HCT116 (cell line): Measurements from ENCODE around the gene ACTR6. TPM values are rescaled to one million over a fixed set of nuclear protein-coding genes. Genes with fewer than 3 reads are reported as not detected.

Experiments used
- ATAC-seq: fragments of 200-7000 bp; cut with Tn5 transposase; 2 replicates; pipeline ENCODE4 v1.9.1; 2020; ENCODE audit warnings: mild to moderate bottlenecking, moderate library complexity
- BruUV-seq: library from RNA; stranded (reverse); fragments of 400-500 nt; replicated peaks from 2 replicates; lab custom pipeline; 2021; lab: Mats Ljungman, UMichigan
- CTCF ChIA-PET: fragments of 300-600 bp; sonication (Branson Sonifier 250); formaldehyde crosslinking; loops from one replicate; lab custom pipeline; 2021; ENCODE audit warnings: antibody characterized with exemption; lab: Charles Lee
- POLR2A ChIA-PET: fragments of 300-600, 350-600 bp; sonication (Branson Sonifier 250); formaldehyde crosslinking; loops from one replicate; lab custom pipeline; 2021; ENCODE audit warnings: antibody characterized with exemption; lab: Charles Lee
- RAD21 ChIA-PET, 2 experiments: fragments of 300-600 bp; sonication (Branson Sonifier 250); formaldehyde crosslinking; loops; one replicate each; lab custom pipeline; 2023; ENCODE audit warnings: low total read pairs in 2 of 2; ENCODE audit not compliant: uncharacterized antibody in 2 of 2, unreplicated experiment in 2 of 2, low non-redundant PET in 1 of 2; lab: Charles Lee
- DNase-seq: peaks from one replicate; pipeline ENCODE4 v3.0.0-alpha.2; 2010; ENCODE audit warnings: low read depth, low spot score
- H2AFZ ChIP-seq: fragments of 200-600 bp; shearing (Covaris generic), sonication (generic); 2 replicates; pipeline ENCODE4 v1.6.1; 2017; ENCODE audit warnings: low read depth, mixed run types, mixed read lengths, antibody characterized with exemption, low read length; ENCODE audit not compliant: poor library complexity, severe bottlenecking
- H3K27ac ChIP-seq: 2 replicates; pipeline ENCODE4 v1.5.1; 2012; ENCODE audit warnings: low read depth, low read length
- H3K27me3 ChIP-seq: fragments of 200-600 bp; sonication (generic); 2 replicates; pipeline ENCODE4 v1.6.1; 2016; ENCODE audit warnings: mixed run types, low read length, mixed read lengths; ENCODE audit not compliant: insufficient read depth
- H3K36me3 ChIP-seq, 2 experiments: fragments of 200-500 bp in 1 of 2; fragments of 200-600 bp in 1 of 2; sonication (Bioruptor generic) in 1 of 2; sonication (generic) in 1 of 2; 2 replicates each; pipeline versions ENCODE4 v1.5.1 to v1.6.1; 2014 to 2016; ENCODE audit warnings: low read length in 2 of 2, inconsistent platforms in 1 of 2, mixed read lengths in 1 of 2, mixed run types in 1 of 2; ENCODE audit not compliant: insufficient read depth in 2 of 2, control insufficient read depth in 1 of 2
- H3K4me1 ChIP-seq, 2 experiments: fragments of 200-600 bp in 1 of 2; sonication (generic) in 1 of 2; 2 replicates each; pipeline versions ENCODE4 v1.5.1 to v1.6.1; 2012 to 2017; ENCODE audit warnings: low read length in 2 of 2, inconsistent platforms in 1 of 2, mild to moderate bottlenecking in 1 of 2, mixed read lengths in 1 of 2, mixed run types in 1 of 2, moderate library complexity in 1 of 2; ENCODE audit not compliant: insufficient read depth in 2 of 2, control insufficient read depth in 1 of 2
- H3K4me2 ChIP-seq: fragments of 200-600 bp; sonication (generic); 2 replicates; pipeline ENCODE4 v1.6.1; 2017; ENCODE audit warnings: mixed run types, low read length, mixed read lengths
- H3K4me3 ChIP-seq, 2 experiments: fragments of 200-600 bp in 1 of 2; sonication (generic) in 1 of 2; replicated peaks in 1 of 2; 2 replicates each; pipeline ENCODE4 v1.5.1; 2011 to 2016; ENCODE audit warnings: low read length in 2 of 2, control low read depth in 1 of 2, low read depth in 1 of 2, mild to moderate bottlenecking in 1 of 2, mixed read lengths in 1 of 2, mixed run types in 1 of 2
- H3K79me2 ChIP-seq: fragments of 200-600 bp; sonication (generic); 2 replicates; pipeline ENCODE4 v1.6.1; 2017; ENCODE audit warnings: mild to moderate bottlenecking, mixed run types, low read length, moderate library complexity, mixed read lengths; ENCODE audit not compliant: insufficient read depth
- H3K9ac ChIP-seq: fragments of 200-600 bp; sonication (generic); 2 replicates; pipeline ENCODE4 v1.6.1; 2016; ENCODE audit warnings: low read length, mixed read lengths
- H3K9me2 ChIP-seq: fragments of 200-600 bp; sonication (generic), shearing (Covaris generic); 2 replicates; pipeline ENCODE4 v1.6.1; 2017; ENCODE audit warnings: mixed run types, mild to moderate bottlenecking, moderate library complexity; ENCODE audit not compliant: insufficient read depth
- H3K9me3 ChIP-seq, 2 experiments: fragments of 200-500 bp in 1 of 2; fragments of 200-600 bp in 1 of 2; sonication (Bioruptor generic) in 1 of 2; sonication (generic) in 1 of 2; 2 replicates each; pipeline ENCODE4 v1.6.1; 2014 to 2017; ENCODE audit warnings: low read length in 2 of 2, mixed read lengths in 2 of 2, inconsistent platforms in 1 of 2, low read depth in 1 of 2, mild to moderate bottlenecking in 1 of 2, mixed run types in 1 of 2, moderate library complexity in 1 of 2; ENCODE audit not compliant: control insufficient read depth in 1 of 2, insufficient read depth in 1 of 2
- H4K20me1 ChIP-seq: fragments of 200-600 bp; sonication (generic), shearing (Covaris generic); 2 replicates; pipeline ENCODE4 v1.6.1; 2017; ENCODE audit warnings: mixed run types, mild to moderate bottlenecking, moderate library complexity; ENCODE audit not compliant: insufficient read depth
- CTCF ChIP-seq, 3 experiments: fragments of 200-600 bp in 1 of 3; sonication (generic) in 1 of 3; IDR thresholded peaks in 2 of 3; conservative IDR thresholded peaks in 1 of 3; 2 replicates each; pipeline ENCODE4 v1.5.1; 2012 to 2017; ENCODE audit warnings: low read depth in 2 of 3, low read length in 2 of 3, antibody characterized with exemption in 1 of 3, borderline replicate concordance in 1 of 3, control low read depth in 1 of 3, mild to moderate bottlenecking in 1 of 3, mixed read lengths in 1 of 3, mixed run types in 1 of 3, moderate library complexity in 1 of 3; ENCODE audit not compliant: insufficient read depth in 1 of 3
- EGR1 ChIP-seq: IDR thresholded peaks from 2 replicates; pipeline ENCODE4 v1.6.1; 2012; ENCODE audit warnings: low read depth
- EZH2phosphoT487 ChIP-seq: fragments of 200-600 bp; IDR thresholded peaks from 2 replicates; pipeline ENCODE4 v1.6.1; 2018; ENCODE audit warnings: antibody characterized with exemption, borderline replicate concordance
- MAX ChIP-seq: IDR thresholded peaks from 2 replicates; pipeline ENCODE4 v1.6.1; 2012
- POLR2A ChIP-seq: IDR thresholded peaks from 2 replicates; pipeline ENCODE4 v1.7.0; 2011; ENCODE audit warnings: borderline replicate concordance; ENCODE audit not compliant: insufficient read depth, insufficient read length; ENCODE audit errors: extremely low read depth
- SP1 ChIP-seq: IDR thresholded peaks from 2 replicates; pipeline ENCODE4 v1.6.1; 2012; ENCODE audit warnings: low read depth
- ZFX ChIP-seq: fragments of 450-650 bp; IDR thresholded peaks from 2 replicates; pipeline ENCODE4 v1.6.1; 2017
- intact Hi-C: fragments of 100-400 bp; cut with micrococcal nuclease; formaldehyde crosslinking; loops from 2 replicates; pipeline ENCODE4 v1.10.0; 2022
- total RNA-seq: library from RNA; stranded (reverse); gene quantifications from one replicate; pipeline ENCODE4 v1.2.1, GENCODE V29; 2021; ENCODE audit not compliant: unreplicated experiment

Gene ACTR6
- total RNA-seq, 1 experiment from 2014 or later: 40.4 TPM

- no peak for DNase-seq
- ChIA-PET RAD21 (no interaction called here), CTCF (no interaction called here), POLR2A (no interaction called here)
- intact Hi-C loops: no loop called here
- Histone ChIP-seq H3K9me3 (no peaks in the 10 kb centered on the region), H3K9me2 (no peaks in the 10 kb centered on the region), H2AFZ (no peak overlapping the region), H3K4me1 (no peaks in the 10 kb centered on the region), H3K9ac (no peak overlapping the region), H3K27me3 (no peaks in the 10 kb centered on the region), H3K4me3 (no peak overlapping the region), H3K4me2 (no peak overlapping the region), H4K20me1 (no peaks in the 10 kb centered on the region), H3K27ac (no peak overlapping the region), H3K79me2 (no peaks in the 10 kb centered on the region), H3K36me3 (peaks cover 14 to 24% of the 10 kb centered on the region in 2 experiments; a peak in 3 of 4 replicates)
- no peak for ATAC-seq
- no TSS peak for BruUV-seq
- TF ChIP-seq SP1 (no peak), CTCF (IDR thresholded peaks at IDR 0.05 in 2 of 3, conservative IDR thresholded peaks at IDR 0.05 in 1 of 3; ENCODE audit: borderline replicate concordance in 1 of 3, insufficient read depth in 1 of 3, low read depth in 2 of 3, low read length in 2 of 3) (no peak), EZH2phosphoT487 (no peak)
Measured at GRCh38 chr12:100211698-100212097, 11.1 kb downstream of the ACTR6 start.

GRCh38 chr12:100213016-100213891 is 12.6 kb downstream of the ACTR6 start:
- ATAC-seq (no peak), DNase-seq (no peak)
- ChIA-PET RAD21 (no interaction called here), POLR2A (no interaction called here), CTCF (interaction anchor here (1.1 to 1.2 kb wide), 2 partner anchors 16 to 22 kb away, joined by 3 to 4 read pairs; no protein-coding TSS in a partner anchor)
- Histone ChIP-seq H3K9ac (no peak overlapping the region), H4K20me1 (no peaks in the 10 kb centered on the region), H3K9me2 (no peaks in the 10 kb centered on the region), H3K79me2 (no peaks in the 10 kb centered on the region), H3K9me3 (no peaks in the 10 kb centered on the region), H2AFZ (no peak overlapping the region), H3K4me1 (no peaks in the 10 kb centered on the region), H3K4me2 (no peak overlapping the region), H3K27me3 (no peaks in the 10 kb centered on the region), H3K36me3 (peaks cover 11 to 22% of the 10 kb centered on the region in 2 experiments; a peak in 2 of 4 replicates), H3K27ac (no peak overlapping the region), H3K4me3 (no peak overlapping the region)
- intact Hi-C loops: no loop called here
- BruUV-seq: no TSS peak
- TF ChIP-seq EGR1: no peak
- TF ChIP-seq POLR2A: no peak
- TF ChIP-seq ZFX: no peak
- TF ChIP-seq MAX: no peak
- no peak for TF ChIP-seq EZH2phosphoT487
